Neural crest cell (in vitro differentiated cells): ENCODE measurements around the gene RAMAC. TPM values are rescaled to one million over a fixed set of nuclear protein-coding genes. Genes with fewer than 3 reads are reported as not detected.
A peak's percentile ranks its signal among the peaks of the same experiment; 100 is the strongest.
"Not testable (repeated sequence)": the region's sequence is repeated elsewhere in the genome, so short reads cannot be mapped to it uniquely, and the experiment has no call there.

Source experiments
- DNase-seq: peaks from one replicate; pipeline ENCODE4 v3.0.0; 2021; ENCODE audit warnings: low read depth, mixed read lengths, low spot score
- H3K27ac Mint-ChIP-seq: one replicate; pipeline ENCODE4 v1.8.0; 2021; ENCODE audit warnings: mild to moderate bottlenecking, mixed read lengths; ENCODE audit not compliant: unreplicated experiment
- H3K27me3 Mint-ChIP-seq: 2 replicates; pipeline ENCODE4 v1.8.0; 2021; ENCODE audit warnings: low read depth, mild to moderate bottlenecking, mixed read lengths
- H3K36me3 Mint-ChIP-seq: 2 replicates; pipeline ENCODE4 v1.8.0; 2021; ENCODE audit warnings: low read depth, mild to moderate bottlenecking, mixed read lengths
- H3K4me1 Mint-ChIP-seq: 2 replicates; pipeline ENCODE4 v1.8.0; 2021; ENCODE audit warnings: mixed read lengths
- H3K4me3 Mint-ChIP-seq: one replicate; pipeline ENCODE4 v1.8.0; 2021; ENCODE audit warnings: mild to moderate bottlenecking, mixed read lengths
- H3K9me3 Mint-ChIP-seq: 2 replicates; pipeline ENCODE4 v1.8.0; 2021; ENCODE audit warnings: mixed read lengths
- long read RNA-seq: library from polyadenylated mRNA; unstranded; transcript quantifications from one replicate; pipeline ENCODE4 v2.0.0, GENCODE V29; 2020
- total RNA-seq: library from RNA; stranded (reverse); gene quantifications from 2 replicates; pipeline ENCODE4 v1.2.1, GENCODE V29; 2021
- TF ChIP-seq, protein P1 (sequence below): fragments of 200-600 bp; sonication (generic); conservative IDR thresholded peaks from 2 replicates; pipeline ENCODE4 v1.5.0; 2021; ENCODE audit warnings: antibody characterized with exemption, mild to moderate bottlenecking

Gene RAMAC
- 25.4 and 29.7 TPM in 2 replicates for total RNA-seq
- long read RNA-seq, transcript RAMAC-201 (4 exons, 1,568 nt), result major isoform, 69 of 69 reads
- long read RNA-seq, partial matches to known transcripts, result 0 of 69 reads
- long read RNA-seq, other reads (novel, unspliced or antisense), result 0 of 69 reads

DNA sequence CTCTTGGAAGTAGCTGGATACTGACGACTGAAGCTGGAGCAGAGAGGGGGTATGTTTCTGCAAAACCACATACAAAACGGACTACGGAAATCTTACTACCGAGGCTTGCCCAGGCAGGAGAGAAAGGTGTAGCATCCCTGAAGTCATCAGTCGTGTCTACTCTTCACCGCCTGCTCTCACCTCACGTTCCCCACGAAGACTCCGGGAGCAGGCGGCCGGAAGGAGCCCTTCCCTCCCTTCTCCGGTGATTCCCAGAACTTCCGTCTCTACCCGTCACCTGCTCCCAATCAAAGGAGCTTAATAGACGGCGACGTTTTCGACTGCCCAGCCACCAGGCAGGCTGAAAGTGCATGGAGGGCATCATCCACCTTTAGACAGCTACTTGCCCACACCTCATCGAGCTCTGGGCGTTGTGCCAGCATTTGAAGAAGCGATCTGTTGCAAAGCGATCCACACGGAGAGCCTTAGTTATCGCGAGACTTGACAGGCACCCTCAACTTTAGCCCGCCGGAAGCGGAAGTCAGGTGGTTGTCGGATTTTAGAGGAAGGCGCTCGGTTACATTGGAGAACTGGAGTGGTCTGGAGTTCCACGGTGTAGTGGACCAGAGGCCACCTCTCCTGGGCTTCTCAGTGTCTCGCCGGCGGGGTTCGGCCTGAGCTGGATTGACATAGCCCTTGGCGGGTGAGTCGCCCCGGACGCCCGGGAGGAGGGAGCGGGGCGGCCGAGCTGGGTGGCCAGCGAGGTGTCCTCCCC is at the start of gene RAMAC:
Gene RAMAC (plus strand): TSS at position 523 of the 754 bp plus-strand sequence. CDS start 2,809 bp downstream, outside the sequence.
- Mint-ChIP-seq H3K4me3 (peak within 1 kb of the TSS; percentile 97), H3K9me3 (peaks cover 4% of the 10 kb centered on the region), H3K27ac (peak within 1 kb of the TSS; percentile 99), H3K4me1 (peaks cover 27% of the 10 kb centered on the region), H3K36me3 (peaks cover 12% of the 10 kb centered on the region), H3K27me3 (no peaks in the 10 kb centered on the region)
- peak; percentile 77 for DNase-seq
- TF ChIP-seq, protein P1, sequence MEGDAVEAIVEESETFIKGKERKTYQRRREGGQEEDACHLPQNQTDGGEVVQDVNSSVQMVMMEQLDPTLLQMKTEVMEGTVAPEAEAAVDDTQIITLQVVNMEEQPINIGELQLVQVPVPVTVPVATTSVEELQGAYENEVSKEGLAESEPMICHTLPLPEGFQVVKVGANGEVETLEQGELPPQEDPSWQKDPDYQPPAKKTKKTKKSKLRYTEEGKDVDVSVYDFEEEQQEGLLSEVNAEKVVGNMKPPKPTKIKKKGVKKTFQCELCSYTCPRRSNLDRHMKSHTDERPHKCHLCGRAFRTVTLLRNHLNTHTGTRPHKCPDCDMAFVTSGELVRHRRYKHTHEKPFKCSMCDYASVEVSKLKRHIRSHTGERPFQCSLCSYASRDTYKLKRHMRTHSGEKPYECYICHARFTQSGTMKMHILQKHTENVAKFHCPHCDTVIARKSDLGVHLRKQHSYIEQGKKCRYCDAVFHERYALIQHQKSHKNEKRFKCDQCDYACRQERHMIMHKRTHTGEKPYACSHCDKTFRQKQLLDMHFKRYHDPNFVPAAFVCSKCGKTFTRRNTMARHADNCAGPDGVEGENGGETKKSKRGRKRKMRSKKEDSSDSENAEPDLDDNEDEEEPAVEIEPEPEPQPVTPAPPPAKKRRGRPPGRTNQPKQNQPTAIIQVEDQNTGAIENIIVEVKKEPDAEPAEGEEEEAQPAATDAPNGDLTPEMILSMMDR, result no peak

DNA sequence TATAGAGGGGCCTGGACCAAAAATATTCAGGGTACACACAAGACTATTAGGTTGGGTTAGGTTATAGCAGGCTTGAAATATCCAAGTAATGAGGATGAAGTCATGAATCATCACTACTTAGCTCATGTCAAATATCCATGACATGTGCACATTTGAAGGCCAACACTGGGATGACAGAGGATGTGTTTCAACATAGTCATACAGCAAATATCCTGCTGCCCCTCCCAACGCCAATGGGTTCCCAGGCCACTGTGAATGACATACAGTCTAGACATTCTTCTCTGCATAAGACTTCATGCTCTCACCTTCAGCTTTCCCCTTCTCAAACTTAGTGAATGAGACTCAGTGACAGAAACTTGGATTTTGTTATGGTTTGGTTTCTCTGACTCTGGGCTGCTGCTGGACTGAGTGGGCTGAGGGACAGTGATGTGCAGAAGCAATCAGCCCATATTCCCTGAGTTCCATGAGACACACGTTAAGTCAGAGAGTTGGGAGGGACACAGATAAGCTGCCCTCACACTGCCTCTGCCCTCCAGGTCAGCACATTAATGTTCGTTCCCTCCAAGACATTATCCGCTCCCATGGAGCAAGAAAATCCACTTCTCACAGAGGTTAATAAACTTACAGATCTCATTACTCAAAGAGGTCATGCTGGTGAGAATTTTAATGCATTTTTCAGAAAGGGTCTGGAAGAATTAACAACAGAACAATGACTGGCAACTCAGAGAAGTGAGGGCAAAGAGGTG is 48.9 kb upstream of the RAMAC start:
- no peaks in the 10 kb centered on the region for H3K36me3 Mint-ChIP-seq
- H3K27ac Mint-ChIP-seq, result no peak overlapping the region
- TF ChIP-seq, protein P1, result no peak
- no peak for DNase-seq
- H3K4me3 Mint-ChIP-seq, result no peak overlapping the region
- no peaks in the 10 kb centered on the region for H3K27me3 Mint-ChIP-seq
- no peaks in the 10 kb centered on the region for H3K4me1 Mint-ChIP-seq
- H3K9me3 Mint-ChIP-seq, result no peaks in the 10 kb centered on the region

DNA sequence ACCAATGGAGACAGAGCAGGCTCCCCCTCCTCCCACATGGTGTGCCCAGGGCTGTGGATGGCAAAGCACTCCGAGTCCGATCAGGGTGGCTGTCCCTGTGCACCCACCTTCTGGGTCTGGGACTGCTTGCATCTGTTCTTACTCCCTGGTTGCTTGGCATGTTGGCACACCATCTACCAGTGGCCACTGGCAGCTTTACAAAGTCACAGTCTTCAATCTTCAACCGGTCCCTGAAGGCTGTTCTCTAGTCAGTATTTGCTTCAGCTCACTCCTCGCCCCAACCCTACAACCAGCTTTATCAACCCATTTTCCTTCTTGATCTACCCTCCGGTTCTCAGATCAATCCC is 48.3 kb upstream of the RAMAC start:
- Mint-ChIP-seq H3K27me3 (no peaks in the 10 kb centered on the region), H3K9me3 (no peaks in the 10 kb centered on the region), H3K4me3 (no peak overlapping the region), H3K27ac (no peak overlapping the region), H3K4me1 (no peaks in the 10 kb centered on the region), H3K36me3 (no peaks in the 10 kb centered on the region)
- DNase-seq, result no peak
- TF ChIP-seq, protein P1, result no peak

DNA sequence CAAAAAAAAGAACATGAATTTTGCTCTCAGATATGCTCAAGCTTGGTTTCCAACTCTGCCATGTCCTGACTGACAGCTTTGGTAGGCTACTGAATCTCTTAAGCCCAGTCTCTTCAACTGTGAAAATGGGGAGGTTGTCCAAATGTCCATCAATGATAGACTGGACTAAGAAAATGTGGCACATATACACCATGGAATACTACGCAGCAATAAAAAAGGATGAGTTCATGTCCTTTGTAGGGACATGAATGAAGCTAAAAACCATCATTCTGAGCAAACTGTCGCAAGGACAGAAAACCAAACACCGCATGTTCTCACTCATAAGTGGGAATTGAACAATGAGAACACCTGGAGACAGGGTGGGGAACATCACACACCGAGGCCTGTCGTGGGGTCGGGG is 46.3 kb upstream of the RAMAC start:
- H3K36me3 Mint-ChIP-seq, H3K9me3 Mint-ChIP-seq, H3K27ac Mint-ChIP-seq, H3K4me3 Mint-ChIP-seq, H3K27me3 Mint-ChIP-seq, H3K4me1 Mint-ChIP-seq, DNase-seq: not testable (repeated sequence)

DNA sequence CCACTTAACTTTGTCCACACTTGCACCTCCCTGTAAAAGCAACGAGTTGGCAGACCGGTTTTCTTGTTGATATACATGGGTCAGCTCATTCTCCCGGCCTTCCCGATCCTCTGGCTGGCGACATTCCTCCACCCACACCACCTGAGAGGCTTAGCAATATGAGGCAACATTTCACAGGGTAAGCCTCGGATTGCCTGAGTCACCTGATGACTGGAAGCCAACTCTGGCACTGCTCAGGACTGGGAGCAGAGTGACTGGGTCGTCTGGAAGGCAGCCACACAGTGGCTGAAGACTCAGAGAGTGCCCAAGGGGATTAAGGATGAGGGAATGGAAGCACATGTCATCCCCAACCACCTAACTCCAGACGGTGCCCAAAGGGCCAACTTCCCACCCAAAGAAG is 43.3 kb upstream of the RAMAC start:
- Mint-ChIP-seq H3K4me3 (no peak overlapping the region), H3K4me1 (no peaks in the 10 kb centered on the region), H3K9me3 (no peaks in the 10 kb centered on the region), H3K27ac (no peak overlapping the region), H3K27me3 (no peaks in the 10 kb centered on the region), H3K36me3 (no peaks in the 10 kb centered on the region)
- DNase-seq, result no peak
- TF ChIP-seq, protein P1, result no peak

DNA sequence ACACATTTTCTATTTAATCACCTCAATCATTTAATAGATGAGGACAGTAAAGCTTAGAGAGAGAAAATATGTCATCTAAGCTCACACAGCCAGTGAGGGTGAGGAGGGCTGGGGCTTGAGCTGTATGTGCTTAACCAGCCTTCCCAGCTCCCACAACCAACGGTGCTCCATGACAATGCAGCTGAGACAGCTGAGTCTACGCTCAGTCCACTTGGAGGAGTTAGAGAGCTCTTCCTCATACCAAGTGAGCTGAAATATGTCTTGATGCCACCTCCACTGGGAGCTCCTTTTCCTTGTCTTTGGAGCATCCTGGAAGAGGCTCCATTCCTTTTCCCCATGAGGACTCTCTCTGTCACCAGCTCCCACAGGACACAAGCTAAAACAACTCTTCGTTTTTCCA is 42.8 kb upstream of the RAMAC start:
- H3K4me3 Mint-ChIP-seq, result no peak overlapping the region
- H3K4me1 Mint-ChIP-seq, result no peaks in the 10 kb centered on the region
- no peak for DNase-seq
- TF ChIP-seq, protein P1, result no peak
- H3K27me3 Mint-ChIP-seq, result no peaks in the 10 kb centered on the region
- H3K9me3 Mint-ChIP-seq, result no peaks in the 10 kb centered on the region
- H3K36me3 Mint-ChIP-seq, result no peaks in the 10 kb centered on the region
- H3K27ac Mint-ChIP-seq, result no peak overlapping the region
